Neural progenitor cell (in vitro differentiated cells): Measurements from ENCODE around the gene IRF2BP2.

ENCODE experiments used
- EZH2 ChIP-seq: fragments of 200-600 bp; sonication (generic); IDR thresholded peaks from 2 replicates; pipeline ENCODE4 v1.6.1; 2017; ENCODE audit warnings: antibody characterized with exemption, mild to moderate bottlenecking, moderate library complexity
- EZH2phosphoT487 ChIP-seq: fragments of 200-600 bp; sonication (generic); IDR thresholded peaks from 2 replicates; pipeline ENCODE4 v1.6.1; 2017; ENCODE audit warnings: antibody characterized with exemption
- TF ChIP-seq, protein P1 (sequence below): fragments of 200-600 bp; sonication (generic); IDR thresholded peaks from 2 replicates; pipeline ENCODE4 v1.5.1; 2017; ENCODE audit warnings: antibody characterized with exemption, mild to moderate bottlenecking

- TF ChIP-seq, protein P1, sequence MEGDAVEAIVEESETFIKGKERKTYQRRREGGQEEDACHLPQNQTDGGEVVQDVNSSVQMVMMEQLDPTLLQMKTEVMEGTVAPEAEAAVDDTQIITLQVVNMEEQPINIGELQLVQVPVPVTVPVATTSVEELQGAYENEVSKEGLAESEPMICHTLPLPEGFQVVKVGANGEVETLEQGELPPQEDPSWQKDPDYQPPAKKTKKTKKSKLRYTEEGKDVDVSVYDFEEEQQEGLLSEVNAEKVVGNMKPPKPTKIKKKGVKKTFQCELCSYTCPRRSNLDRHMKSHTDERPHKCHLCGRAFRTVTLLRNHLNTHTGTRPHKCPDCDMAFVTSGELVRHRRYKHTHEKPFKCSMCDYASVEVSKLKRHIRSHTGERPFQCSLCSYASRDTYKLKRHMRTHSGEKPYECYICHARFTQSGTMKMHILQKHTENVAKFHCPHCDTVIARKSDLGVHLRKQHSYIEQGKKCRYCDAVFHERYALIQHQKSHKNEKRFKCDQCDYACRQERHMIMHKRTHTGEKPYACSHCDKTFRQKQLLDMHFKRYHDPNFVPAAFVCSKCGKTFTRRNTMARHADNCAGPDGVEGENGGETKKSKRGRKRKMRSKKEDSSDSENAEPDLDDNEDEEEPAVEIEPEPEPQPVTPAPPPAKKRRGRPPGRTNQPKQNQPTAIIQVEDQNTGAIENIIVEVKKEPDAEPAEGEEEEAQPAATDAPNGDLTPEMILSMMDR: no peak
- TF ChIP-seq EZH2 (no peak), EZH2phosphoT487 (no peak)
Measured at GRCh38 chr1:234584420-234584805, 25.6 kb downstream of the IRF2BP2 start.
